GM19239 (cell line): ENCODE results near the gene ZBTB25.

ENCODE experiments used
- DNase-seq: peaks from one replicate; pipeline ENCODE4 v3.0.0; 2011; ENCODE audit warnings: low spot score; ENCODE audit not compliant: insufficient read length
- FAIRE-seq: peaks from 2 replicates; lab custom pipeline; 2011; peaks lifted over from hg19 to GRCh38; lab: Jason Lieb, UNC

The ZBTB25 gene

GRCh38 chr14:64503434-64504309, at the start of gene ZBTB25:
ZBTB25 (minus strand) TSS chr14:64503838; CDS start chr14:64490533, 13,305 bp downstream.
- FAIRE-seq, result peak; percentile 73

GRCh38 chr14:64550621-64551333, 47.1 kb upstream of the ZBTB25 start:
- FAIRE-seq, result no peak
- DNase-seq, result no peak

More at GRCh38 chr14:64503434-64504309, at the start of gene ZBTB25:
- peak; percentile 51 for DNase-seq

- DNase-seq, result no peak
- FAIRE-seq, result no peak
Observed at GRCh38 chr14:64549791-64550620, 46.4 kb upstream of the ZBTB25 start, which contains the start of gene PPP1R36. PPP1R36 (plus strand) TSS chr14:64549961; CDS start chr14:64549998, 37 bp downstream.

- DNase-seq (no peak), FAIRE-seq (no peak)
Observed at GRCh38 chr14:64549016-64549415, 45.4 kb upstream of the ZBTB25 start.

GRCh38 chr14:64544607-64545312, 41.1 kb upstream of the ZBTB25 start:
- DNase-seq, result no peak
- no peak for FAIRE-seq

GRCh38 chr14:64542836-64543201, 39.2 kb upstream of the ZBTB25 start:
- DNase-seq (no peak), FAIRE-seq (no peak)

GRCh38 chr14:64541972-64542835, 38.6 kb upstream of the ZBTB25 start:
- FAIRE-seq (no peak), DNase-seq (no peak)

- DNase-seq (no peak), FAIRE-seq (no peak)
Observed at GRCh38 chr14:64541261-64541971, 37.8 kb upstream of the ZBTB25 start.

GRCh38 chr14:64540208-64541202, 36.9 kb upstream of the ZBTB25 start, which contains the start of gene HSPA2:
HSPA2 (plus strand) TSS chr14:64540741; CDS start chr14:64540850, 109 bp downstream.
- peak; percentile 89 for DNase-seq

GRCh38 chr14:64536488-64537245, 33.0 kb upstream of the ZBTB25 start:
- FAIRE-seq (no peak), DNase-seq (no peak)

More at GRCh38 chr14:64540208-64541202, 36.9 kb upstream of the ZBTB25 start, which contains the start of gene HSPA2:
- peak; percentile 97 for FAIRE-seq

- FAIRE-seq, result no peak
- DNase-seq, result no peak
Observed at GRCh38 chr14:64531567-64531966, 27.9 kb upstream of the ZBTB25 start.

GRCh38 chr14:64525354-64525753, 21.7 kb upstream of the ZBTB25 start:
- no peak for FAIRE-seq

GRCh38 chr14:64522591-64523355, 19.1 kb upstream of the ZBTB25 start:
- FAIRE-seq, result peak; percentile 14
- DNase-seq, result no peak

More at GRCh38 chr14:64525354-64525753, 21.7 kb upstream of the ZBTB25 start:
- no peak for DNase-seq

GRCh38 chr14:64520699-64521098, 17.1 kb upstream of the ZBTB25 start:
- no peak for FAIRE-seq
- no peak for DNase-seq

GRCh38 chr14:64518229-64518628, 14.6 kb upstream of the ZBTB25 start:
- DNase-seq, result no peak
- FAIRE-seq, result no peak
